MM.1S (cell line): Measurements from ENCODE around the gene IL23A.

ENCODE experiments used
- DNase-seq: peaks from one replicate; pipeline ENCODE4 v3.0.0-alpha.2; 2015
- H2AFZ ChIP-seq: fragments of 300-600 bp; sonication (generic); 2 replicates; pipeline ENCODE4 v1.6.0; 2016; ENCODE audit warnings: antibody characterized with exemption, low read length
- H3F3A ChIP-seq: fragments of 300-600 bp; sonication (generic); 2 replicates; pipeline ENCODE4 v1.6.1; 2016; ENCODE audit warnings: mild to moderate bottlenecking, antibody characterized with exemption, low read length, moderate library complexity, mixed read lengths; ENCODE audit not compliant: insufficient read depth
- H3K27ac ChIP-seq: fragments of 300-600 bp; sonication (generic); 2 replicates; pipeline ENCODE4 v1.5.1; 2016; ENCODE audit warnings: mild to moderate bottlenecking, low read length
- H3K27me3 ChIP-seq: fragments of 300-600 bp; sonication (generic); replicated peaks from 2 replicates; pipeline ENCODE4 v1.6.0; 2016; ENCODE audit warnings: low read length; ENCODE audit not compliant: insufficient read depth
- H3K36me3 ChIP-seq: fragments of 300-600 bp; sonication (generic); replicated peaks from 2 replicates; pipeline ENCODE4 v1.6.1; 2016; ENCODE audit warnings: mild to moderate bottlenecking, low read length, mixed read lengths; ENCODE audit not compliant: insufficient read depth
- H3K4me1 ChIP-seq: fragments of 300-600 bp; sonication (generic); 2 replicates; pipeline ENCODE4 v1.6.1; 2016; ENCODE audit warnings: low read length, mixed read lengths
- H3K4me2 ChIP-seq: fragments of 300-600 bp; sonication (generic); 2 replicates; pipeline ENCODE4 v1.6.0; 2016; ENCODE audit warnings: low read depth, low read length
- H3K4me3 ChIP-seq: fragments of 300-600 bp; sonication (generic); 2 replicates; pipeline ENCODE4 v1.5.1; 2016; ENCODE audit warnings: low read length, mixed read lengths
- H3K79me2 ChIP-seq: fragments of 300-600 bp; sonication (generic); 2 replicates; pipeline ENCODE4 v1.6.1; 2016; ENCODE audit warnings: mixed run types, low read length, mixed read lengths
- H3K9ac ChIP-seq: fragments of 300-600 bp; sonication (generic); 2 replicates; pipeline ENCODE4 v1.6.1; 2016; ENCODE audit warnings: low read length, mixed read lengths
- H3K9me2 ChIP-seq: fragments of 300-600 bp; sonication (generic); replicated peaks from 2 replicates; pipeline ENCODE4 v1.6.1; 2016; ENCODE audit warnings: mild to moderate bottlenecking, low read length, mixed read lengths; ENCODE audit not compliant: insufficient read depth
- H3K9me3 ChIP-seq: fragments of 300-600 bp; sonication (generic); replicated peaks from 2 replicates; pipeline ENCODE4 v1.6.1; 2016; ENCODE audit warnings: mild to moderate bottlenecking, low read length, mixed read lengths; ENCODE audit not compliant: insufficient read depth
- H4K20me1 ChIP-seq: fragments of 300-600 bp; sonication (generic); 2 replicates; pipeline ENCODE4 v1.6.1; 2016; ENCODE audit warnings: mild to moderate bottlenecking, low read length, moderate library complexity, mixed read lengths; ENCODE audit not compliant: insufficient read depth
- EZH2 ChIP-seq: fragments of 300-600 bp; sonication (generic); optimal IDR thresholded peaks from 2 replicates; pipeline ENCODE3; 2017; ENCODE audit warnings: low read depth, mild to moderate bottlenecking, antibody characterized with exemption, low read length, mixed read lengths
- EZH2phosphoT487 ChIP-seq: fragments of 300-600 bp; sonication (generic); IDR thresholded peaks from 2 replicates; pipeline ENCODE4 v1.6.1; 2018; ENCODE audit warnings: antibody characterized with exemption, low read length
- TF ChIP-seq, protein P1 (sequence below): fragments of 300-600 bp; sonication (generic); IDR thresholded peaks from 2 replicates; pipeline ENCODE4 v1.5.1; 2016; ENCODE audit warnings: antibody characterized with exemption, low read length, mixed read lengths

IL23A gene

DNA sequence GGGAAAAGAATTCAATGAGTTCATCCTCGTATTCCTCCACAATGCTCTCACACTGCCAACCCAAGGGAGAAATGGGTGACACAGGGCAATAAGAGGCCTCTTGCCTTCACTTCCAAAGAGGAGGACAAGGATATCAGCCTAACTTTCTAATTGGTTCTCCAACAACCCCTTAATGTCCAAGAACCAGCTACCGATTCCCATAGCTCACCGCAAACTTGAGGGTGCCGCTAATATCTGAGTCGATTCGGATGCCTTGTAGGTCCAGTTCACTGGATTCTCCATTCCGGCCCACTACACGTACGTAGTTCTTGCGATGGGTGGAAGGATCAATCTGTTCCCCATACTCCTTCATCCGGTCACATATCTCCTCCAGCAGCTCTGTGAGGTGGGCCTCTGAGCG, 27.7 kb upstream of the IL23A start:
- Histone ChIP-seq H3K36me3 (no peaks in the 10 kb centered on the region), H4K20me1 (no peaks in the 10 kb centered on the region), H3K27me3 (no peaks in the 10 kb centered on the region), H2AFZ (no peak overlapping the region), H3F3A (no peaks in the 10 kb centered on the region), H3K9me3 (no peaks in the 10 kb centered on the region), H3K4me1 (peaks cover 5% of the 10 kb centered on the region; the same call in 1 of the 2 replicates), H3K4me2 (no peak overlapping the region), H3K9ac (no peak overlapping the region), H3K79me2 (peaks cover 18% of the 10 kb centered on the region), H3K27ac (no peak overlapping the region), H3K9me2 (no peaks in the 10 kb centered on the region), H3K4me3 (no peak overlapping the region)
- DNase-seq, result no peak
- TF ChIP-seq EZH2phosphoT487, result no peak

DNA sequence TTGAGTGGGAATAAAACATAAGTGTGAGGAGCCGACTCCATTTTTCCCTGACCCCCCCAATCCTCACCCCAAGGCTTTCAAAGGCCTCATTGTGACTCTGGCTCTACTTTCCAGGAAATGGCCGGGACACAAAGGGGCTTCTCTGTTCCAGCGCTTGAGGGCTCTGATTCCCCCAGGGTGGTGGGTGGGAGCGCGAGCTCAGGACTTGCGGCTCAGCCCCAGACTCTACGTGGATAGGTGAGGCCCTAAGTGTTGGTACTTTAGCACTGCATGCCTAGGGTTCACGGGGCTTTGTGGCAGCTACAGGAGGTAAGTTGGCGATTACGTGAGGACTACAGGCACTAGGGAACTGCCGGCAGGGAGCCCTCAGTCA, 23.4 kb upstream of the IL23A start:
- peak overlapping the region; percentile 92 for H3K9ac ChIP-seq
- no peaks in the 10 kb centered on the region for H4K20me1 ChIP-seq
- H3K36me3 ChIP-seq, result no peaks in the 10 kb centered on the region
- no peaks in the 10 kb centered on the region for H3K9me3 ChIP-seq
- no peaks in the 10 kb centered on the region for H3K27me3 ChIP-seq
- peak overlapping the region; percentile 94 for H3K4me3 ChIP-seq
- no peaks in the 10 kb centered on the region for H3K9me2 ChIP-seq
- H3K4me1 ChIP-seq, result peaks cover 12% of the 10 kb centered on the region
- H3K79me2 ChIP-seq, result peaks cover 18% of the 10 kb centered on the region
- peak overlapping the region; percentile 87 for H2AFZ ChIP-seq
- peaks cover 4% of the 10 kb centered on the region; the same call in 1 of the 2 replicates for H3F3A ChIP-seq
- H3K4me2 ChIP-seq, result peak overlapping the region; percentile 91
- TF ChIP-seq EZH2phosphoT487 (no peak), EZH2 (no peak)
- TF ChIP-seq, protein P1, sequence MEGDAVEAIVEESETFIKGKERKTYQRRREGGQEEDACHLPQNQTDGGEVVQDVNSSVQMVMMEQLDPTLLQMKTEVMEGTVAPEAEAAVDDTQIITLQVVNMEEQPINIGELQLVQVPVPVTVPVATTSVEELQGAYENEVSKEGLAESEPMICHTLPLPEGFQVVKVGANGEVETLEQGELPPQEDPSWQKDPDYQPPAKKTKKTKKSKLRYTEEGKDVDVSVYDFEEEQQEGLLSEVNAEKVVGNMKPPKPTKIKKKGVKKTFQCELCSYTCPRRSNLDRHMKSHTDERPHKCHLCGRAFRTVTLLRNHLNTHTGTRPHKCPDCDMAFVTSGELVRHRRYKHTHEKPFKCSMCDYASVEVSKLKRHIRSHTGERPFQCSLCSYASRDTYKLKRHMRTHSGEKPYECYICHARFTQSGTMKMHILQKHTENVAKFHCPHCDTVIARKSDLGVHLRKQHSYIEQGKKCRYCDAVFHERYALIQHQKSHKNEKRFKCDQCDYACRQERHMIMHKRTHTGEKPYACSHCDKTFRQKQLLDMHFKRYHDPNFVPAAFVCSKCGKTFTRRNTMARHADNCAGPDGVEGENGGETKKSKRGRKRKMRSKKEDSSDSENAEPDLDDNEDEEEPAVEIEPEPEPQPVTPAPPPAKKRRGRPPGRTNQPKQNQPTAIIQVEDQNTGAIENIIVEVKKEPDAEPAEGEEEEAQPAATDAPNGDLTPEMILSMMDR, result no peak
- peak overlapping the region; percentile 85 for H3K27ac ChIP-seq
- DNase-seq, result peak; percentile 16

DNA sequence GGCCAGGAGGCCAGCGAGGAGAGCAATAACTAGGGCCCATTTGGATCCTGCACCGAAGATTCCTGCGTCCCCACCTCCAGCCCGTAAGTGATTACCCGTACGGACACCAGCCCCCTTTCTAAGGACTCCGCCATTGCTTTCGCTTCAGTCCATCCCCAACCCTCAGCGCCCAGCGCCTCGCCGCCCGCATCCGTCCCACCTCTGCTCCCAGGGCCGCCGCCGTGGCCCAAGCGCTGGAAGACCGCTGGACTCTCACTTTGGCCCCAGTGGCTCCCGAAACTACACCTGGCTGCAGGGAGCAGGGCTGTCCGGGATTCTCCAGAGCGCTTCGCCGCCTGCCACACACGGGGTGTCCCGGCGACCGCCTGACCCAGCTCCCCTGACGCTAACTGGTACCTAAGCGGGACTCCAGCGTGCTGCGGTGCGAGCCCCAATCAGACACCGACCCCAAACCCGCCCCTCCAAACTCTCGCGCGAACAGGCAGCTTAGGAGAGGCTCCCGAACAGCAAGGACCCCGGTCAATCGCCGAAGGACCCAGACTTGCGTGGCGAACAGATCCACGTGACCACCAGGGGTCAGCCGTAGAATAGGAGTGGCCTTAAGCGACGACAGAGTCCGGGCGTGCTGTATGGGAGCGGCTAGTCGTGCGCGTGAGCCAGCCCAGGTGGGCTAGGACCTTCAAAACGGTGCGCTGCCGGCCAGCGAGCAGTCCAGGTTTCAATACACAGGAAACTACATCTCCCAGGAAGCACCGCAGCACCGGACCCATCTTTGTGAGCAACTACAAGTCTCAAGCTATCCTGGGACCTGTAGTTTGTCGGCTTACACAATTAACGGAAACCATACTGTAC, 22.8 kb upstream of the IL23A start, which contains the start of gene CNPY2:
Gene CNPY2, minus strand, starts transcription at position 367 of the 852 bp plus-strand sequence. CDS start 771 bp downstream, outside the sequence.
- Histone ChIP-seq H3K9me2 (no peaks in the 10 kb centered on the region), H3K9ac (peak within 1 kb of the TSS; percentile 92), H3K36me3 (no peaks in the 10 kb centered on the region), H3K4me2 (peak within 1 kb of the TSS; percentile 91), H3F3A (peaks cover 4% of the 10 kb centered on the region; the same call in 1 of the 2 replicates), H4K20me1 (no peaks in the 10 kb centered on the region), H3K27ac (peak within 1 kb of the TSS; percentile 85), H2AFZ (peak within 1 kb of the TSS; percentile 87), H3K27me3 (no peaks in the 10 kb centered on the region), H3K79me2 (peaks cover 18% of the 10 kb centered on the region), H3K4me3 (peak within 1 kb of the TSS; percentile 94), H3K9me3 (no peaks in the 10 kb centered on the region), H3K4me1 (peaks cover 12% of the 10 kb centered on the region)
- TF ChIP-seq, protein P1, result peak; percentile 23
- TF ChIP-seq EZH2phosphoT487, result no peak
- TF ChIP-seq EZH2, result no peak
- peak; percentile 98 for DNase-seq

DNA sequence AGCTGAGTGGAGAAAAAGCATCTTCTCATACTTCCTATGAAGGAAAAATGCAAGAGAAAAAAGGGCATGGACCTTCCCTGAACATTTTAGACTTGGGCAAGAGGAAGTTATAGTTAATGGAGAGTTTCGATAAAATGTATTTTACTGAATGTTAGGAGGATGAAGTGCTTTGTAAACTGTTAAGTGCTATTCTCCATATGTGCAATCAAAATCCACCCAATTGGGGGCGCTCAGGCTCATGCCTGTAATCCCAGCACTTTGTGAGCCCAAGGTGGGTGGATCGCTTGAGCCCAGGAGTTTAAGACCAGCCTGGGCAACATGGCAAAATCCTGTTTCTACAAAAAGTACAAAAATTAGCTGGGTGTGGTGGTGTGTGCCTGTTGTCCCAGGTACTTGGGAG, 21.0 kb upstream of the IL23A start:
- Histone ChIP-seq H3K27ac (no peak overlapping the region), H2AFZ (no peak overlapping the region), H3F3A (peaks cover 4% of the 10 kb centered on the region; the same call in 1 of the 2 replicates), H3K36me3 (no peaks in the 10 kb centered on the region), H3K27me3 (no peaks in the 10 kb centered on the region), H3K4me3 (no peak overlapping the region), H4K20me1 (no peaks in the 10 kb centered on the region), H3K4me2 (no peak overlapping the region), H3K4me1 (peaks cover 12% of the 10 kb centered on the region), H3K9me3 (no peaks in the 10 kb centered on the region), H3K79me2 (peaks cover 18% of the 10 kb centered on the region), H3K9me2 (no peaks in the 10 kb centered on the region), H3K9ac (no peak overlapping the region)
- TF ChIP-seq EZH2phosphoT487, result no peak
- TF ChIP-seq, protein P1, result peak; percentile 14; the same call in 1 of the 2 replicates
- DNase-seq, result no peak
